Rectal smooth muscle tissue (tissue), 1 donor: ENCODE results near the gene BIN1.

Source experiments
- H3K27ac ChIP-seq: one replicate; pipeline ENCODE4 v1.7.0; 2013; ENCODE audit warnings: low read depth, low read length, inconsistent platforms
- H3K27me3 ChIP-seq: one replicate; pipeline ENCODE4 v1.7.0; 2013; ENCODE audit warnings: low read length; ENCODE audit not compliant: control insufficient read depth, insufficient read depth
- H3K36me3 ChIP-seq: one replicate; pipeline ENCODE4 v1.7.0; 2013; ENCODE audit warnings: low read length; ENCODE audit not compliant: control insufficient read depth, insufficient read depth
- H3K4me1 ChIP-seq: one replicate; pipeline ENCODE4 v1.7.0; 2013; ENCODE audit warnings: low read length; ENCODE audit not compliant: control insufficient read depth, insufficient read depth
- H3K4me3 ChIP-seq: one replicate; pipeline ENCODE4 v1.7.0; 2013; ENCODE audit warnings: low read length
- H3K9ac ChIP-seq: one replicate; pipeline ENCODE4 v1.7.0; 2013; ENCODE audit warnings: low read length

Gene BIN1, protein sequence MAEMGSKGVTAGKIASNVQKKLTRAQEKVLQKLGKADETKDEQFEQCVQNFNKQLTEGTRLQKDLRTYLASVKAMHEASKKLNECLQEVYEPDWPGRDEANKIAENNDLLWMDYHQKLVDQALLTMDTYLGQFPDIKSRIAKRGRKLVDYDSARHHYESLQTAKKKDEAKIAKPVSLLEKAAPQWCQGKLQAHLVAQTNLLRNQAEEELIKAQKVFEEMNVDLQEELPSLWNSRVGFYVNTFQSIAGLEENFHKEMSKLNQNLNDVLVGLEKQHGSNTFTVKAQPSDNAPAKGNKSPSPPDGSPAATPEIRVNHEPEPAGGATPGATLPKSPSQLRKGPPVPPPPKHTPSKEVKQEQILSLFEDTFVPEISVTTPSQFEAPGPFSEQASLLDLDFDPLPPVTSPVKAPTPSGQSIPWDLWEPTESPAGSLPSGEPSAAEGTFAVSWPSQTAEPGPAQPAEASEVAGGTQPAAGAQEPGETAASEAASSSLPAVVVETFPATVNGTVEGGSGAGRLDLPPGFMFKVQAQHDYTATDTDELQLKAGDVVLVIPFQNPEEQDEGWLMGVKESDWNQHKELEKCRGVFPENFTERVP

DNA sequence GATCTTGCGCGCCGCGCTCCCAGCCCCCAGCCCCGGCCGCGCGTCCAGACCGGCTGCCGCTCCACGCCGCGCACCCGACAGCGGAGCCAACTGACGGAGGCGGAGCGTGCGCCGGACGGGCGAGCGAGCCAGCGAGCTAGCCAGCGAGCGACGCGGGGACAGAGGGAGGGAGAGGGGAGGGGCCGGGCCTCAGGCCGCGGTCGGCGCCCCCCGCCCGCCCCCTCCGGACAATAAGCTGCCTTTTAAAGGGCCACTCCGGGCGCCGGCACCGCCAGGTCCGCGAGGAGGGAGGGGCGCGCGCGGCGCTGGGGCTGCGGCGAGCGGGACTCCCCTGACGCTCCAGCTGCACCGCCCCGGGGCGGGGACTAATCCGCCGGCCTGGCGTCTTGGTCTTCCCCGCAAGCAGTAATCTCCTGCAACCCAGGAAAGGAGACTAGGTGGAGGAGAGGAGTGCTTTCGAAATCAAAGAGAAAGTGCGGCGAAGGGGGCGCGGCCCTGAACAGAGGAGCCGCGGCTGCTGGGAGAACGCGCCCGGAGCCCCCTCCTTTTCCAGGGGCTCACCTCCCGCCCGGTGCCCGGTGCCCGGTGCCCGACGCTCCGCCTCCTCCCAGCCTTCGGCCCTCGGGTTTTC is at the start of gene BIN1:
TSS of gene BIN1 (minus strand) at position 164 of the 631 bp plus-strand sequence. CDS start 211 bp downstream, outside the sequence.
- Histone ChIP-seq H3K27ac (peak within 1 kb of the TSS; percentile 72), H3K9ac (peak within 1 kb of the TSS; percentile 46), H3K27me3 (no peaks in the 10 kb centered on the region), H3K4me3 (peak within 1 kb of the TSS; percentile 89), H3K4me1 (no peaks in the 10 kb centered on the region), H3K36me3 (no peaks in the 10 kb centered on the region)

DNA sequence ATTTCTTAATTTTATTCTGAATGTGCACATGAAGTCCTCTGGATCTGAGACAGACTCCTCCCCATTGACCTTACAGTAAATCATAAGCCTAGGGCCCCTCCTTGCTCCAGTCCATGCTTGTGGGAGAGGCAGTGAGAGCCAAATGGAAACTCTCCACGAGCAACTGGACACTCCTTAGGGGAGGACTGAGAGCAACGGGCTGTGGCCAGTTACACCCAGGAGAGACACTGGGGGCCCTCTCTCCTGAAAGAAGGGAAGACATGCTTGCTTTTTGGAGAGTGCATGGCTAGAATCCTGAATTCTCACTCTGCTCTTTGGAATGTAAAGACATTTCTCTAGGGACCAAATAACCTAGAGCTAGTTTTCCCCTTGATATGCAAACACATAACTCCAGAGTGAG is 49.0 kb upstream of the BIN1 start:
- H3K27me3 ChIP-seq: no peaks in the 10 kb centered on the region
- no peaks in the 10 kb centered on the region for H3K36me3 ChIP-seq
- H3K4me1 ChIP-seq: no peaks in the 10 kb centered on the region
- H3K27ac ChIP-seq: no peak overlapping the region
- no peak overlapping the region for H3K4me3 ChIP-seq
- no peak overlapping the region for H3K9ac ChIP-seq

DNA sequence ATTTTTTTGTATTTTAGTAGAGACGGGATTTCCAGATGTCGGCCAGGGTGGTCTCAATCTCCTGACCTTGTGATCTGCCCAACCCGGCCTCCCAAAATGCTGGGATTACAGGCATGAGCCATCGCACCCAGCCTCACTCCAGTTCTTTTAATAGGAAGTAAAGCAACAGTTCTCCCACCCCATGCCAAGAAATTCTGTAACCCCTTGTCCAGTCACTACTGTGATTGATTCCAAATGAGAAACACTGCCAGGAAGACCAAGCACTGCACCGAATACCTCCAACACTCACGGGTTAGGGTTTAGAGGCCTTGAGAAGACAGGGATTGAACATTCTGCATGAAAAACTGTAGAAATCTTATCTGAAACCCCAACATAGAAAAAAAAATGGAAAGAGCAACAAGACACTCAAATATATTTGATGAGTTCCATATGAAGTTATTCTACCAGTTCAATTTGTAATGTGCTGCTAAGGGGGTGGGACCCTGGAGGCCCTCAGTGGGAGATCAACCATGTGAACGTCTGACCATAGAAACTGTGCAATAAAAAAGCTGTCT is 48.2 kb upstream of the BIN1 start:
- H3K27ac ChIP-seq: no peak overlapping the region
- no peak overlapping the region for H3K4me3 ChIP-seq

DNA sequence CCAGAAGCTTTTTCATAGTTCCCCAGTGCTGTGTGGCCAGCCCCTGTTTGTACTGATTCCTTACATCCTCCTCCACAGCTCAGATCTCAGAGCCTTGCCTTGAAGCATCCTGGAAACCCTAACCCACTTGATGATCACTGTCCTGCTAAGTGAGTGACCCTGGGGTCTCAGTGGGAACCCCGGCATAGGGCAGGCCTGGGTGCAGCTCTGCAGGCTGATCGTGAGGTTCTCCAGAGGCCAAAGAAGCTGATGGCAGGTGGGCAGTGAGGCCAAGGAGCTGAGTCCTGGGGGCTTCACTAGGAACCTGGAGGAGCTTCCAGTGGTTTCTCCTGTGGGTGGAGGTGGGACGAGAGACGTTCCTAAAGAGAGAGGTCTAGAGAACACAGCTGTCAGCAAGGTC is 47.4 kb upstream of the BIN1 start:
- H3K4me1 ChIP-seq: no peaks in the 10 kb centered on the region
- no peaks in the 10 kb centered on the region for H3K36me3 ChIP-seq
- H3K27ac ChIP-seq: no peak overlapping the region
- H3K4me3 ChIP-seq: no peak overlapping the region
- no peak overlapping the region for H3K9ac ChIP-seq
- no peaks in the 10 kb centered on the region for H3K27me3 ChIP-seq

More for the DNA sequence above, 48.2 kb upstream of the BIN1 start:
- no peaks in the 10 kb centered on the region for H3K27me3 ChIP-seq
- no peak overlapping the region for H3K9ac ChIP-seq
- H3K36me3 ChIP-seq: no peaks in the 10 kb centered on the region
- no peaks in the 10 kb centered on the region for H3K4me1 ChIP-seq

DNA sequence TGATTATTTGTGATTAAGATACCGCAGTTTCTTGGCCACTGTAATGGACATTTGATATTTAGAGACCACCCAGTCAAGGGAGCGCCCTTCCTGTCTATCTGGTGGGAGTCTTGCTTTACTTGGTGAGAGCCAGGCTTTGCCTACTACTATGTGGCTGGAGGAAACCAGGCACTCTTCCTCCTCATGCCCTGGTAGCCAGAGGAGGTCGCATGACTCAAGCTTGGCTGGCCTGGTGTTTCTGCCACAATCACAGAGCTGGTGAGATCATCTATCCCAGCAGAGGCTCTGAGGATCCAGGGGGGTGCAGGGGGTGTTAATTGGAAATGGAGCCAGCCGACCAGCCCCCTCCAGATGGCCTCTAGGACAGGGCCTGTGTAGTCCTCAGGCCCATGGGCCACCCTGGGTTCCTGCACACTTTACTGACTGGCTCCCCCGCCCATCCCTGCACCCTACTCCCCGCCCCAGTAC is 46.8 kb upstream of the BIN1 start:
- no peak overlapping the region for H3K27ac ChIP-seq
- no peaks in the 10 kb centered on the region for H3K4me1 ChIP-seq
- H3K27me3 ChIP-seq: no peaks in the 10 kb centered on the region
- no peak overlapping the region for H3K9ac ChIP-seq
- no peak overlapping the region for H3K4me3 ChIP-seq
- H3K36me3 ChIP-seq: no peaks in the 10 kb centered on the region

DNA sequence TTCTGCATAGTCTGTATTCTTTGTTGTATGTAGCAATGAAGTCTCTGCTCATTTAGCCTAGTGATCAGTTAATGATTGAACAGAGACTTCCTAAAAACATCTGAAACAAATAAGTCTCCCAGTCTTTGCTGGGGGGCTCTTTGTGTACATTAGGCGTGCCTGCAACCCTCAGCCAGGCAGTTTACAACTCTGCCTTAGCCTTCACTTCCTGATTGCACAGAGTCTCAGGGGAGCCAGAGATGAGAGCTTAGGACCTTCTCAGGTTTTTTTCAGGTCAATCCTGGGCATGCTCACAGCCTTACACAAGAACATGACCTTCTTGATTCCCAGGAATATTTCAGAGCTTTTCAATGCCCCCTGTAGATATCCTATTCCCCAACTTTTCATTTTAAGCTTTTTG is 44.0 kb upstream of the BIN1 start:
- no peaks in the 10 kb centered on the region for H3K27me3 ChIP-seq
- H3K36me3 ChIP-seq: no peaks in the 10 kb centered on the region
- H3K4me3 ChIP-seq: no peak overlapping the region
- H3K4me1 ChIP-seq: no peaks in the 10 kb centered on the region
- no peak overlapping the region for H3K27ac ChIP-seq
- no peak overlapping the region for H3K9ac ChIP-seq

DNA sequence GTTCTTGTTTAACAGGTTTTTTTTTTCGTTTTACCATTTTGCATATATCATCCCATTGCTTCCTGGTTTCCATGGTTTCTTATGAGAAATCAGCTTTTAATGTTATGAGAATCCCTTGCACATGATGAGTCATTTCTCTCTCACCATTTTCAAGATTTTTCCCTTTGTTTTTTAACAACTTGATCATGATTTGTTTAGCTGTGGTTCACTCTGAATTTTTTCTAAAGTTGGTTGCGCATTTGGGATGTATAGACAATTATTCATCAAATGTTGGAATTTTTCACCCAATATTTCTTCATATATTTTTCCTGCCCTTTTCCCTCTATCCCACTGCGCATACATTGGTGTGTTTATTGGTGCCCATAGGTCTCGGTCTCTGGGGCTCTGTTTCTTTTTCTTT is 42.4 kb upstream of the BIN1 start:
- Histone ChIP-seq H3K9ac (no peak overlapping the region), H3K27ac (no peak overlapping the region), H3K4me3 (no peak overlapping the region), H3K27me3 (no peaks in the 10 kb centered on the region), H3K4me1 (no peaks in the 10 kb centered on the region), H3K36me3 (no peaks in the 10 kb centered on the region)

DNA sequence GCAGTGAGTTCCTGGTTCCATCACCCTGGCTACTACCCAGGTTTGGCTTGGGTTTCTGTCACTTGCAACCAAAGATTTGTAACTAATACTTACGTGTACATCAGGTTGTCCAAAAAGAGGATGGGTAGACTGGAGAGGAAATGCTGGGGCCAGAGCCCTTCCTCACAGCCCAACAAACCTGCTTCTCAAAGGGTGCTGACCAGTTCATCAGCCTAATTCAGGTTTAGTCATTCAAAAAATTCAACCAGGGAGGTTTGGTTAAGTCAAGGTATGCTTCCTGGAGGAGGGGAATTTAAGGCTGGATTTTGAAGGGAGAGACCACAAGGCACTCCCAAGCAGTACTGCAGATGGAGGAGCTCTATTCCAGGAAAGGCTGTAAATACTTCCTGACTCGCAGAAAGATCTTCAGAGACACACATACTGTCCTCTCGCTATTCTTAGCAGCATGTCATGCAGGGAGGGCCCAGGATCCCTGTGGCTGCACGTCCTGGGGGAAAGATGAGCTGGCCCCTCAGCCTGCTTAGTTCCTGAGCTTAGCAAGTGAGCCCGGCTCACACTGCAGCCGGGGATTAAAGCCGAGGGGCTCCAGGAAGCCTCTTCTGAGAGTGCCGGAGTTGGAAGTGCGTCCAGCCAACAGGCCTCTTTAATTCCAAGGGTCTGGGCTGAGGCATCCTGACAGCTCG is 40.0 kb upstream of the BIN1 start:
- H3K27ac ChIP-seq: no peak overlapping the region
- H3K27me3 ChIP-seq: no peaks in the 10 kb centered on the region
- no peaks in the 10 kb centered on the region for H3K4me1 ChIP-seq
- no peak overlapping the region for H3K4me3 ChIP-seq
- H3K36me3 ChIP-seq: no peaks in the 10 kb centered on the region
- H3K9ac ChIP-seq: no peak overlapping the region

DNA sequence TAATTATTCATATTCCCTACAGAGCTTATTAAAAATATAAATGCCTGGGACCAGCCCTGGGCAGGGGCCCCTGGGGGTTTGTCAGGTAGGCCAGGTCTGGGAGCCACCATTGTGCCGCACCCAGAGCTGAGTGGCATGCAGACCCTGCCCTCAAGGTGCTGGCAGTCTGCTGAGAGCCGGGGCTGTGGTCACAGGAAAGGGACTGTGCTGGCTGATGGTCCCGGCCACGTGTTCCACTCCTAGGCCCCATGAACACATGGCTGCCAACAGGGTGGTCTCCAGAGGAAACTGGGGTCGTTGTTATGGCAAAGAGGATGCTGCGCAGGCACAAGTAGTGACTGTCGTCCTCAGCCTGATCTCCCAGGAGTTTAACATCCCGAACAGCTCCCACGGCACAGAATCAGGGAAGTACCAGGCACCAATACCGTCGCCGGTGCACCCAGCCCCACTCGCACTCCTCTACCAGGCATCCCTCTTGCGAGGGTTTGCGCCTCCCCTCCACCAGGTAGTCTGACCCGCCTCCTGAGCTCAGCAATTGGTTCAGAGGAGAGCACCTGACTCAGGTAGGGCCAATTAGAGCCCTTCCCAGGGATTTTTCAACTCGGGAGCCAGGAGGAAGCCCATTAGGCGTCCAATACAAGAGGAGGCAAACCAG is 39.2 kb upstream of the BIN1 start:
- Histone ChIP-seq H3K4me3 (no peak overlapping the region), H3K36me3 (no peaks in the 10 kb centered on the region), H3K4me1 (no peaks in the 10 kb centered on the region), H3K27me3 (no peaks in the 10 kb centered on the region), H3K27ac (no peak overlapping the region), H3K9ac (no peak overlapping the region)

DNA sequence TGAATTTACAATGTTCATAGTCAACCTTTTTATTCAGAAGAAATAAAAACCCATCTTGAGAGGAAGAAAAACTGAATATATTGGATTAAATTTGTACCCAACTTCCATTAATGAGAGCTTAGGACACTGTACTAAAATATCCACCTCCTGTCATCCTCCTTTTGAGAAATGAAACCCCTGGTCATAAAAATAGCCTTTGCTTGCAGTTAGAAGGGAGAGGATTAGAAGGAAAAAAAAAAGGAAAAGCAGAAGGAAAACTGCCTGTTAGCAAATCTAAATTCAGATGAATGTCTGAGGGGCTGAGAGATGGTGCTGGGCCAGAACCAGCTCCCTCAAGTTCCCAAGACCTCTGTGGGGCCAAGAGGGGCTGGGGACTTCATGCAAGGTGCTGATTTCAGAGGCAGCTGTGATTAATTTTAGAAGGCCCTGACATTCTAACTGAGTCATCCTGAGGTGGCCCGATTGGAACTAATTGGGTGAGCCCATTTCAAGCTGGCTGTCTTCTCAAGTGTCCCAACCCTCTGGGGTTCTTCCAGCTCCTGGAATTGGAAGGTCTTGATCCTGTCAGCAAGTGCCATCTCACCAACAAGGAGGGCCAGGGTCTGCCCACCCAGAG is 38.4 kb upstream of the BIN1 start:
- H3K27ac ChIP-seq: no peak overlapping the region
- no peaks in the 10 kb centered on the region for H3K4me1 ChIP-seq
- no peaks in the 10 kb centered on the region for H3K27me3 ChIP-seq
- no peak overlapping the region for H3K9ac ChIP-seq
- no peak overlapping the region for H3K4me3 ChIP-seq
- no peaks in the 10 kb centered on the region for H3K36me3 ChIP-seq

DNA sequence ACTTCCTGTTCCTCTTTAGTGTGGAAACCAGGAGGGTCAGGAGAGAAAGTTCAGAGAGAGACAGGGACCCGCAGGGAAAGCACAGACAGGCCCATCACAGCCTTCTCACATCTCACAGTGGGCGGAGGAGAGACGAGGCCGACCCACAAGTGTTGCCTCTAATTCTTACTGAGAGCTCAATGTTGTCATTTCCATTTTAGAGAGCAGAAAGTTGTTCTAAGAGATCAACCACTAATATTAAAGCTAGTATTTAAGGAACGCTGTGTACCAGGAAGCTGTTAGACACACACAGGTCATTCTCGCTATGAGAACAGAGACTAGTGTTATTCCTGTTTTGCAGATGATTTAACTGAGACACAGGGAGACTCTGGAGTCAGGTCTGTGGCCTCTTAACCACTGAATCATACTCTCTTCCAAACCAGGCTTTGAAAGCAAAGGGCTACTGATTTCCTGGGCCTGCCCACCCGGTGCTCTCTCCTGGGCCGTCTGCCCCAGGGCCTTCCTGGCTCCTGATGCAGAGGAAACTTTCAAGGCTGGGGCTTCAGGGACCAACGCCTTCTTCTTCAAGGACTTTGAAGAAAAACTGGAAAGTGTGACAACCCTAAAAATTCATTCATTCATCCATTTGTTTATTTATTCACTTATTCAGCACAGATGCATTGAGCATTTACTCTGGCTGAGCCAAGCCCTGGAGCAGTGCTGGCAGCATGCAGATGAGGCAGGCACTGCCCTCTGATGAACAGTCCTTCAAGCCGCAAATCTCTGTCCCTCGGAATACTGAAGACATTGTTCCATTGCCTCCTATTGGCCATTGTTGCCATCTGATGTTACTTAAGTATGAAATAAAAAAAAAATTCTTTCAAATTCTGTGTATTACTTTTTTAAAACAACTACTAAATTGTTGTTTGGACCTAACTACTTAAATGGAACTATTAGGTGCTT is 37.2 kb upstream of the BIN1 start:
- no peak overlapping the region for H3K27ac ChIP-seq
- no peak overlapping the region for H3K9ac ChIP-seq
- H3K27me3 ChIP-seq: no peaks in the 10 kb centered on the region
- H3K36me3 ChIP-seq: no peaks in the 10 kb centered on the region
- H3K4me1 ChIP-seq: no peaks in the 10 kb centered on the region
- no peak overlapping the region for H3K4me3 ChIP-seq
